ENCODE data around the gene PHLDB3.

- TF ChIP-seq EZH2 (IDR thresholded peaks at IDR 0.05) (no peak), POLR2AphosphoS5 (IDR thresholded peaks at IDR 0.05; ENCODE audit: borderline replicate concordance, low read depth, low read length) (no peak), FOXP2 (optimal IDR thresholded peaks at IDR 0.05; ENCODE audit: control extremely low read depth, extremely low read length, insufficient read depth) (no peak)
Measured at GRCh38 chr19:43538922-43539321, 34.4 kb upstream of the PHLDB3 start.

Measured in SK-N-MC (cell line).